NCI-H2029 treated with DMSO at 0.1 percent for 48 hours (cell line): ENCODE results near the gene GPR63.

Source experiments
- DNase-seq: peaks from one replicate; lab custom pipeline; 2025; lab: John Stamatoyannopoulos, UW

GPR63 gene

DNA sequence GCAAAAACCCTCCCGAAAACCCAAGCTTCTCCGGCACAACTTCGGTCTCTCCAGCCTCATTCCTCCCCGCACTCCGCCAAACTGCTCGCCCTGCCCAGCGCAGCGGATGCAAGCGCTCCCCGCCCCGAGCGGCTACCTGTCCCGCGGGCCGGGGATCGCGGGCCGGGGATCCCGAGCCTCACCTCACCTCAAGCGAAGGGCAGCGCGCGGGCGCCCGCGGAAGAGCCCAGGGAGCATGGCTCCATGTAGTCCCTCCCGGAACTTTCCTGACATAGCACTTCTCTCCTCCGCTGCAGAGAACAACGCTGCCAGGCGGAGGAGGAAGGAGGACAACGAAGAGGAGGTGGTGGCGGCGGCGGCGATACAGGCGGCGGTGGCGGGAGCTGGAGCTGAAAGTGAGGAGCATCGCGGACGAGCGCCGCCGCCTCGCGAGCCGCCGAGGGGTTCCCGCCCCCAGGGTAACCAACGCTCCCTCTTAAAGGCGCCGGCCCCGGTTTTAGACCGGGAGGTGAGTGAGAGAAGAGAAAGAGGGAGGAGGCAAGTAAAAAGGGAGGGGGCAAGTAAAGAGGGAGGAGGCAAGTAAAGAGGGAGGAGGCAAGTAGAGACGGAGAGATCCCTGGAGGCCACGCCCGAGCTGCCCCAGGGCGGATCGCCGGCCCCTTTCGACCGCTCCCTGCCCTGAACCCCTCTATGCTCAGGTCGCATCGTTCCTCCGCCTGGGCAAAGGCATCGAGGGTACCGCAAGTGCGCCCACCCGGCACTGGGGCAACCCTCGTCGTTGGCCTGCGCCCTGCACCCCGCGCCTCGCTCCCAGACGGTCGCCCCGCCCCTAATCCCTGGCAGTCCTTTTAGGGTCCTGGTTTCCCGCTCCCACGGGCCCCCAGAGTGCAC lies at the start of gene GPR63:
GPR63 (minus strand) TSS at position 397 of the 891 bp plus-strand sequence. CDS start 37,746 bp downstream, outside the sequence.
- DNase-seq: peak; percentile 28

DNA sequence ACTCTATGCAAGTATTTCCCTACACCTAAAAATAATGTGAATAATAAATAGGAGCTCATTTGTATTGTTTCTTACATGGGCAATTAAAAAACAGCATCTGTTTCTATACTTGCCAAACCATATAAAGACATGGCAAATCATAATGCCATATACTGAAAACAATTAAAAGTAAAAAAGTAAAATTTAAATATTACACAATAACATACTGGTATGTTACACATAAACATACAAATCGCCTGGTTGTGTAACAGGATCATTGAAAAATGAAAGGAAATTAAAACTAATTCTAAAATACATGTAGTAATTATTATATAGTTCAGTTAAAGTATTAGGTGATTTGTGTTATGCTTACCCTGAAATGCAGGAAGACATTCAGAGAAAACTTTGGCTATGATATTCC lies 49.2 kb upstream of the GPR63 start:
- no peak for DNase-seq

DNA sequence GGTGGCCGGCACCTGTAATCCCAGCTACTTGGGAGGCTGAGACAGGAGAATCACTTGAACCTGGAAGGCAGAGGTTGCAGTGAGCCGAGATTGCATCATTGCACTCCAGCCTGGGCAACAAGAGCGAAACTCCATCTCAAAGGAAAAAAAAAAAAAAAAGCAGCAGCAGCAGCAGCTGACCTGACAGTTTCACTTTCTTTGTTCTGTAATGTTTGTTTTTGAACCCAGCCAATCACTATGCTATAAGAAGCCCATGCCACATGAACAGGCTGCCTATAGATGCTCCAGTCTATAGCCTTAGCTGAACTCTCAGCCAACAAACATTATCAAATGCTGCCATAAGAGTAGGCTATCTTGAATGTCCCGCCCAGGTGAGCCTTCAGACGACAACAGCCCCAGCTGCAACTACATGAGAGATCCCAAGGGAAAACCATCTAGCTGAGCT lies 47.9 kb upstream of the GPR63 start:
- DNase-seq: peak; percentile 40

- no peak for DNase-seq
Measured at GRCh38 chr6:96878143-96878542, 40.9 kb upstream of the GPR63 start.

GRCh38 chr6:96876886-96877545 lies 39.7 kb upstream of the GPR63 start:
- no peak for DNase-seq

DNA sequence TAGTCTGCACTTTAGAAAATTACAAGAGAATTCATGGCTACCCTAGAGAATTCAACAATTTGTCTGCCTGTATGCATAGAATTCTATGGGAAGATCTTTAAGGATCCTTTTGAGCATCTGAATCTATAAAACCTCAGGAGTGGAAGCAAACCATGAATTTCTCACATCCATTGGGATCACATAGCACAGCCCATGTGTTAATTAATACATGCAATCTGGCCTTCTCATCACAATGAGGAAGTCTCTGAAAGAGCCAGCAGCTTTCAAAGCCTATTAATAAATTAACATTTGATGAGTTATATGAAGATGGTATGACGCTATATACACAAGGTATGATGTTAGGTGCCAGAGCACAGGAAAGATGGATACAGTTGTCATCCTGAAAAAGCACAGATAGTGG lies 35.7 kb upstream of the GPR63 start:
- no peak for DNase-seq

GRCh38 chr6:96865055-96865405 lies 27.8 kb upstream of the GPR63 start:
- no peak for DNase-seq

GRCh38 chr6:96864216-96865054 lies 27.2 kb upstream of the GPR63 start:
- DNase-seq: no peak

GRCh38 chr6:96862560-96862959 lies 25.3 kb upstream of the GPR63 start:
- DNase-seq: no peak

DNA sequence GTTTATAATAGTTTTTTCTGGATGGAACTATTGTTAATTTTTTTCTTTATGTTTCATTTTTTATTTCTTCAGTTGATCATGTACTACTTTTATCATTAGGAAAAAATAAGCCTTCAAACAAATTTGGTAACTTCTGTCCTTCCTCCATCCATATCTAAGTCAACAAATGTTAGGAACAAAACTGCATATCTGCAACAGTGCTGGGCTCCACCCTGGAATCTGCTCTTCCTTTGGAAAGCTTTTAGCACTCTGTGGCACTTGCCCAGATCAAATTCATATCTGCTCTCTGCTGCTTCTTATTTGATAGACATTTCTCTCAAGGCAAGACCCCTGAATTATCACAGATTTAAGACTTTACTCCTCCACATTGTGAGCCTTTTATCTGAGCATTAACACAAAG lies 24.3 kb upstream of the GPR63 start:
- DNase-seq: no peak

- no peak for DNase-seq
Measured at GRCh38 chr6:96856856-96857255, 19.6 kb upstream of the GPR63 start.

DNA sequence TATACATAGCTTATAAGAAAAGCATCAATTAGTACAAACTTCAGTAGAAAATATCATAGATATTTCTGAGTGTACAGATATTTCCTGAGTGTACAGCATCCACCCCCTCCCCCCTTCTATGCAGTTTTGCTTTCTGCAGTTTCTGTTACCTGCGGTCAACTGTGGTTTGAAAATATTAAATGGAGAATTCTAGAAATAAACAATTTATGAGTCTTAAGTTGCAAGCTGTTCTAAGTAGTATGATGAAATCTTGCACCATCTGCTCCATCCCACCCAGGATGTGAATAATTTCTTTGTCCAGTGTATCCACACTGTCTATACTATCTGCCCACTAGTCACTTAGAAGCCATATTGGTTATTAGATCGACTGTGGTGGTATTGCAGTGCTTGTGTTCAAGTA lies 15.8 kb upstream of the GPR63 start:
- DNase-seq: no peak

DNA sequence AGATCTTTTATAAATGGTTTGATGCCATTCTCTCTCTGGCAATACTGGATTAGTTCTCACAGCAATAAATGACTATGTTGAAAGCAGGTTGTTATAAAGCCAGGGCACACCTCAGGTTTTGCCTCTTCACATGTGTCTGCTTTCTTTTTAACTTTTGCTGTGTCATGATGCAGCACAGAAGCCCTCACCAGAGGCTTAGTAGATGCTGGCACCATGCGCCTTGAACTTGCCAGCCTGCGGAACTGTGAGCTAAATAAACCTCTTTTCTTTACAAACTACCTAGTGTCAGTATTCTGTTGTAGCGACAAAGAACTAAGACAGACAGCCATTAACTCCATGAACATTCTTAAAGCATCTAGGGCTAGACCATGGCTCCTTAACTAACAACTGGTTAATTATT lies 15.3 kb upstream of the GPR63 start:
- DNase-seq: no peak

DNA sequence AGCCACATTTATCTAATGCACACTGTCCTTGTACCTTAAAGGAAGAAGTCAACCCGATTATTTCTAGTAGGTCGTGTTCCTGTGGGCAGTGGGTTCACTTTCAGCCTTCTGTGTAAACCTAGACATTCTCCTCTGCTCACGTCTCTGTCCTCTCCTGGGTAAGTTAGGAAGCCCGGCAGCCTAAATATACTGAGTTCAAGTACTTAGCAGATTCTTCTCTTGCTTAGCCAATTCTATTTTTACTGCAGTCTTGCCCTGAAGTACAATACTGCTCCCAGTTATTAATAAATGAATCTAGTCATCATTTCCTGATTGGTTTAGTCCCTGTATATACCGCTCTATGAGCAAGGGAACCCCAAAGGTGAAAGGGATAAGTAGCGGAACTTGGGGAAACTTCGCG lies 14.6 kb upstream of the GPR63 start:
- no peak for DNase-seq

DNA sequence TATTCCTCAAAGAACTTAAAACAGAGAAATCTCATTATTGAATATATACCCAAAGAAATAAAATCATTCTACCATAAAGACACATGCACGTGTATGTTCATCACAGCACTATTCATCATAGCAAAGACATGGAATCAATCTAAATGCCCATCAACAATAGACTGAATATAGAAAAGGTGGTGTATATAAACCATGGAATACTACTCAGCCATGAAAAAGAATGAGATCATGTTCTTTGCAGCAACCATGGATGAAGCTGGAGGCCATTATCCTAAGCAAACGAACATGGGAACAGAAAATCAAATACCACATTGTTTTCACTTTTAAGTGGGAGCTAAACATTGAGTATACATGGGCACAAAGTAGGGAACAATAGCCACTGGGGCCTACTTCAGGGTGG lies 12.3 kb upstream of the GPR63 start:
- no peak for DNase-seq

DNA sequence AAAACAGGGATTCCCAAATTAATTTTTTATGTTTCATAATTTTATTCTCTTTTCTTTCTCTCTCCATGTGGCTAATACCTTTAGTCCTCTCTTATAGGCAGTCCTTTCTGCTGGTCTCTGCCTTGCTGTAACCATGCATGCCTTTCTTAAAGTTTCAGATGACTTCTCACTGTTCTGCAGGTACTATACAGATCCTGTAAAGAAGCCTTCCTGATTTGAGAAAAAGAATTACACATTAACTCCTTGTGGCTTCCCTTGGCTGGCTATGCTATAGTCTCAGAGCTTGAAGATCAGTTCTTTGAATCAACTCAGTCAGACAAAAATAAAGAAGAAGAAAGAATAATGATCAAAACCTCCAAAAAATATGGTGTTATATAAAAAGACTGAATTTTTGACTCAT lies 7.3 kb upstream of the GPR63 start:
- DNase-seq: no peak

GRCh38 chr6:96841345-96841744 lies 4.1 kb upstream of the GPR63 start:
- DNase-seq: no peak

DNA sequence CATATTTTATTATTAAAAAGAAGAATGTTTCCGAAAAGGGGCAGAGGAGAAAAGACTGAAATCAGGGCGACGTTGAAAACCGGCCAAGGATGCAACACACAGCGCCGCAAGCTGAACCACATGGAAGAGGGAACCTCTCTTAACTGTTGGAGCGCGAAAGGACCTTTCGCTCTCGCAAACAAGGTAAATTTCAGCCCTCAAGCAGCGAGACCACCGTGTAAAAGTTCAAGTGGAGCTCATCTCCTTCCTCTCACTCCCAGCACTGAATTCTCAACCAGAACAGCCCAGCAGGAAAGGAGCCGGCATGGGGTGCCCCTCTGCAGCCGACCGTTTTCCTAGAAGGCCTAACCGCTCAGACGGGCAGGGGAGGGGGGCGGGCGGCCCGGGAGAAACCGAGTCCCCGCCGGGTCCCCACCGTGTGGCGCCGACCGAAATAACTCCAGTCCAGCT lies 621 bp downstream of the GPR63 start:
- DNase-seq: no peak

DNA sequence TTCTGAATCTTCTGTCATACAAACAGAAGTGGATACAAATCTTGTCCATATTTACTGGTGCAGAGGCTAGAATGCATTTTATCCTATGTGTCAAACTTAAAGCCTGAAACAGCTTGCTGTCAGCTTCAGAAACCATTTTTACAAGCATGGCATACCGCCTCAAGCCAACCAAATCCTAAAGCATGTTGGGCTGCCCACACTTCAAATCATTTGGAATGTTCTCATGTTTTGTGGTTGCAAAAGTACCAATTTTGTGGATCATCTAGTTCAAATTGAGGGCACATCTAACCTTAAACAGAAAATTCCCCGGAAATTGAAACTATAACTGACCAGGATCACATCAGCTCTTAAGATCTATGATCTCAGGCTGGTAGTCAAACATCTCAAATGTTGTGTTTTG lies 3.2 kb downstream of the GPR63 start:
- DNase-seq: no peak

GRCh38 chr6:96832780-96833179 lies 4.5 kb downstream of the GPR63 start:
- no peak for DNase-seq

- no peak for DNase-seq
Measured at GRCh38 chr6:96826865-96827264, 10.4 kb downstream of the GPR63 start.

DNA sequence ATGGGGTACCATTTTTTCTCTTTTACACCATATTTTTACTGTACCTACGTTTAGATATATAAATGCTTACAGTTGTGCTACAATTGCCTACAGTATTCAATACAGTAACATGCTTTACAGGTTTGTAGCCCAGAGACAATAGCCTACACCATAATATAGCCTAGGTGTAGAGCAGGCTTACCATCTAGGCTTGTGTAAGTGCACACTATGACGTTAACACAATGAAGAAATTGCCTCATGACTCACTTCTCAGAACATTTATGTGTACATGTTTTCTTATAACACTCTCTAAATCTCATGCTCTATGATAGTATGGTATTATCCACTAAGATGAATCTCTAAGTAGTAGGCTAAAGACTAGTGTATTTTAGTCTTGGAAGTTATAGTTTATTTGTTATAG lies 13.5 kb downstream of the GPR63 start:
- DNase-seq: no peak

- no peak for DNase-seq
Measured at GRCh38 chr6:96821034-96821433, 16.2 kb downstream of the GPR63 start.
